DLD1 (cell line): ENCODE data around the gene ACBD3.

Experiments
- in situ Hi-C: cut with HindIII; loops from 2 replicates; pipeline ENCODE4 v1.10.0; 2017; ENCODE audit warnings: low sequenced_read_pairs

ACBD3 gene

DNA sequence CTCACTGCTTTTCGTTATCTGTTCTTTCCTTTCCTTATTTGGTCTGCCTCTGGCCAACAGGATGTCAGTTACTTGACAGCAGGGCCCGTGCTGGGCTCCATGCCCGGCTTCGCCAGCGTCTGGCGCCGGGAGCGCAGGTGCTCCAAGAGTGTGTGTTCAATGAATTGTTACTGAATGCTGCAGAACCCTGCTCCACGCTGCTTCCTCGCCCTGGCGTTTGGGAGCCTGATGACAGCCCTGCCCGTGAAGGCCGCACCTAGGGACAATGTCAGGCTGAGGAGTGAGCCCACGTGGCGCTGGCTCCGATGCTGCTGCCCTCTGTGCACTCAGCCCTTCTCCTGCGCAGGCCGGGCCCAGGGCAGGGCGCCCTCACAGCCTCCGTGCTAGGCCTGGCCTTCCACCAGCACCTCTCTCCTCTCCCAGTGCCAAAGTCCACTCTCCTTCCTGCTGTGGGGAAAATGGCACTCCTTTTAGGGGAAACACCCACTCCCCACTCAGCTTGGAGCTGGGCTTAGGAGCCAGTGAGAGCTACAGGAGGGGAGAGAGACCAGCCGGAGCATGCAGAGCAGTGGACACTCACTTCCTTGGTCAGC, 51.4 kb downstream of the ACBD3 start:
- in situ Hi-C loops, result no loop called here

DNA sequence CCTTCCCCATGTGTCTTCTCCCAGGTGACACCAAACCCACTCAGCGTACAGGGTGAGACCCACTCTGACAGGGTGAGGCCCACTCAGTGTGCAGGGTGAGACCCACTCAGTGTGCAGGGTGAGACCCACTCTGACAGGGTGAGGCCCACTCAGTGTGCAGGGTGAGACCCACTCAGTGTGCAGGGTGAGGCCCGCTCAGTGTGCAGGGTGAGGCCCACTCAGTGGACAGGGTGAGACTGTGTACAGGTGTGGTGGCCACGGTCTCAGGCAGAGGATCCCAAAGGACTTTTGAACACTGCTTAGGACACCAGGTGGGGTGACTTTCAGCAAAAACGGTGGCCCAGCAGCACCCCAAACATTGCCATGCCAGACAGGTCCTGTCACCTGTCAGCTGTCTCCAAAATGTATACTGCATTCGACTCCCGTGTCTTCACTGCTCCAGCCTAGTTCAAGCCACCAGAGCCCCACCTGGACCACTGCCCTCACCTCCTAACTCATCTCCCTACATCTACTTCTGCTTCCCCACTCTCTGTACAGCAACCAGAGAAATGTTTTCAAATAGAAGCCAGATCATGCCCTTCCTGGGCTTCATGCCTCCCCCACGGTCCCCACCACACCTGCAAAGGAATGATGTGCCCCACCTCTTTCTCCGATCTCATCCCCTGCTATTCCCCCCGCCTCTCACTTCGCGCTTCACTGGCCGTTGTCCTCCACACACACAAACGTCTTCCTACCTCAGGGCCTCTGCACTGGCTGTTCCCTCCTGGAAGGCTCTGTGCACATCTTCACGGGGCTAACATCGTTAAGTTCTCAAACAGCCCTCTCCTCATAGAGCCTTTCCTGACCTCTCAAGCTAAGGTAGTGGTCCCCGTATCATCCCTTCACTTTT, 52.1 kb downstream of the ACBD3 start:
- in situ Hi-C loops, result no loop called here

DNA sequence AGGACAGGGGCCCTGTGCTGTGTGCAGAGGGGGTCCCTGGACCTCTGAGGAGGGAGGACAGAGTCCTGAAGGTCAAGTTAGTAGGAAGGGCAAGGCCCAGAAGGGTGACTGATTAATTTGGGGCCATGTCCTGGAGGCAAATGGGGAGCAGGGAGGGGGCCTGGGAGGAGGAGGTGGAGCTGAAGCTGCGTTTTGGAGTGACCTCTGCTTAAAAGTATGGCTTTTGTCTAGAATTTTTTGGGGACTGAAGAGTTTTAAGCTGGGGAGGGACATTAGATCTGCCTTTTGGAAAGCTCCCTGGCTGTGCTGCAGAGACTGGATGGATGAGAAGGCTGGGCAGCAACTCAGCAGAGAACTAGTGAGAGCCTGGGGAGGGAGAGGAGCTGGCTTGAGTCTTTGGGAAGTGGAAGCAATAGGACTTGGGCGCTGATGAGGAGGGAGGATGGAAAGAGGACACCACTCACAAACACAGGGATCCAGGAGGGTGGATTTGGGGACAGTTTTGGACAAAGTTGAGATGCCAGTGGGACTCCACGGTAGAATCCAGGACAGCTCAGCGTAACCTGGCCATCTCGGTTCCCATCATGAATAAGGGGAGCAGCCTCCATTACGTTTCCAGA, 52.9 kb downstream of the ACBD3 start:
- in situ Hi-C loops, result no loop called here

DNA sequence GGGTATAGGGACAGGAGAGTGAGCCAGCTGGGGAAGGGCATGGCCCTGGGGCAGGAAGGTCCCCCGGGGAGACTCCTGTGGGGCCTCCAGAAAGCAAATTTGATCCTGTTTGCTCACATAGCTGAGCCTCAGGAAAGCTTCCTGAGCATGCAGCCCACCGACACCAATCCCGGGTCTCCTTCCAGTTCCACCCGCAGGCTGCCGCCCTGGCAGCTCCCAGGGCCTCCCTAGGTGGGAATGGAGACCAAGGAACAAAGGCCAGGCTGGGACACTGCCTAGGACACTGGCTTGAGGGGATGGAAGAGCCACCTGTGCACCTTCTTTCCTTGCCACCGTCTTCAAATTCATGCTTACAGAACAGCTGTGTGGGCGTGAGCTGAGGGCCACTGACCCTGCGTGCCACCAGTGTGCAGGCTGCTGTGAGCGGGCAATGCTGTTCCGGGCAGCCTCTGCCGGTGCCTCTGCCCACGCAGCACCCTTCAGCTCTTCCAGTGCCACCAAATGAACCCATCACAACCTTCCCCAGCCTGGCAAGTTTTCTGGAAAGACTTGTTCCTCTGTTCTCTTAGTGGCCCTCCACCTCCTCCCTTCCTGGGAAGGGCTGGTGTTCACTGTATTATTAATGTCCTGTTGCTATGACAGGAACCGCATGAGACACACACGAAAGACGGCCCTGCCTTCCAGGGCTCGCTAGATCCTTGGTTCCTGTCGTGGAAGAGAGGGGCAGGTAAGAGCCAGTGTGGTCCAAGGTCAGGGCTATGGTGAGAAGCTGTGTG, 53.6 kb downstream of the ACBD3 start:
- in situ Hi-C loops, result no loop called here

DNA sequence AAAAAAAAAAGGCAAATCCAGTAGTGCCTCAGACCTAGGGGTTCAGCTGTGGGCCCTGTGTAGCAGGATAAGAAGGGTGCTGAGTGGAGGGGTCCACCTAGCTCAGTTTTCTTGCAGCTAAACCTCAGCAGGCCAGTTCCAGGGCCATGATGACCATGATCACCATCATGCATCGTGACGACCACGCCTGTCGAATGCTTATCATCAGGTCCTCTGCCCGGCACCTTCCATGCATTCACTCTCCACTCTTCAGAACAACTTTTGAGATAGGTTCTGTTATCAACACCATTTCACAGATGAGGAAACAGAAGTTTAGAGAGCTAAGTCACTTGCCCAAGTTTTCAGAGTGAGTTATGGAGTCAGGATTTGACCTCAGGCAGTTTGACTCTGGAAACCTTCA, 54.9 kb downstream of the ACBD3 start:
- in situ Hi-C loops, result no loop called here

DNA sequence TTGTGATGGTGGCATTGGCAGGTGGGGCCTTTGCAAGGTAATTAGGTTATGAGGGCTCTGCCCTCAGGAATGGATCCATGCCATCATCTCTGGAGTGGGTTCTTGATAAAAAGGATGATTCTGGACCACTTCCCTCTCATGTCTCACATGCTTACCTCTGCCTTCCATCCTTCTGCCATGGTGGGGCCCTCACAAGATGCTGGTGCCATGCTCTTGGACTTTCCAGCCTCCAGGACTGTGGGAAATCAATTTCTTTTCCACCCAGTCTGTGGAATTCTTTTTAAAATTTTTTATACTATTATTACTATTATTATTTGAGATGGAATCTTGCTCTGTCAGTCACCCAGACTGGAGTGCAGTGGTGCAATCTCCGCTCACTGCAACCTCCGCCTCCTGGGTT, 57.3 kb downstream of the ACBD3 start:
- in situ Hi-C loops, result no loop called here

DNA sequence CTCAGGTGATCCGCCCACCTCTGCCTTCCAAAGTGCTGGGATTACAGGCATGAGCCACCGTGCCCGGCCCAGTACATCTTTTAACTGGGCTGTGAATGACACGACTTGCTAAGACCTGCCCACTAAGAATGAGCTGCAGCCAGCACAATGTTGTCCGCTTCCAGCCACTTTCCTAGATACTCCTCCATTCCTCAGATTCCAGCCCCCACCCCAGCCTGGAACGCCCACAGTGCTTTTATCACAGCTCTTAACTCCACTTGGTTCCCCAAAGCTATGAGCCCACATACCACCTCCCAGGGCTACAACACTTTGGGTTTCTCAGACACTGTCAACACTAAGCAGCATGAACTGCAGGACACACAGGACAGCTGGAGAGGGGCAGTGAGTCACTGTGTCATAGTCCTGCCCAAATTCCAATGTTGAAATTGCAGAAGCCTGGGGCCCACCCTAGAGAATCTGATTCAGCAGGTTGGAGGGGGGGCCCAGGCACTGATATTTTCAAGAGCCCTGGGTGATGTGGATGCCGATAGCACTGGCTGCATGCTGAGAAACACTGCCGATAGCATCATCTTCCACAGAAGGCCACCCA, 58.0 kb downstream of the ACBD3 start:
- in situ Hi-C loops, result no loop called here

DNA sequence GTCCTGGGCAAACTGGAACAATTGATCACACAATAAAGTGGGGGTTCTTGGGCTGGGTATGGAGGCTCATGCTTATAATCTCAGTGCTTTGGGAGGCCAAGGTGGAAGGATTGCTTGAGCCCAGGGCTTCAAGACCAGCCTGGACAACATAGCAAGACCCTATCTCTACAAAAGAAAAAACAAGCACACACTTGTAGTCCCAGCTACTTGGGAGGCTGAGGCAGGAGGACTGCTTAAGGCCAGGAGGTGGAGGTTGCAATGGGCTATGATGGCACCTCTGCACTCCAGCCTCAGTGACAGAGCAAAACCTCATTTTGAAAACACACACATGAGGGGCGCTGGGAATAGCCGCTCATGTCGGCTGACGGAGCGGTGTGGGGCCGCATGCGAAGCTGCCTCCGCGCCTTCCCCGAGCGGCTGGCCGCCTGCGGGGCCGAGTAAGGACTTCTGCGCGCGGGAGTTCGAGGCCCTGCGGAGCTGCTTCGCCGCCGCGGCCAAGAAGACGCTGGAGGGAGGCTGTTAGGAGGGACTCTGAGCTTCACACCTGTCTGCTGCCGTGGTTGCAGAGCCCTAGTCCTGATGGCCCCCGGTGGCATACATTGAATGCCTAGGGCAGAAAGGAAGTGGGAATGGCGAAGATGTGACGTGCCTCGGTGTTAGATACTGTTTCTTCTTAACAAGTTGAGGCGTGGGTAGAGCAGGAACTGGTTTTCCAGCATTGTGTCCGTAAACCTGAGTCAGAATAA, 59.5 kb downstream of the ACBD3 start:
- in situ Hi-C loops, result no loop called here

DNA sequence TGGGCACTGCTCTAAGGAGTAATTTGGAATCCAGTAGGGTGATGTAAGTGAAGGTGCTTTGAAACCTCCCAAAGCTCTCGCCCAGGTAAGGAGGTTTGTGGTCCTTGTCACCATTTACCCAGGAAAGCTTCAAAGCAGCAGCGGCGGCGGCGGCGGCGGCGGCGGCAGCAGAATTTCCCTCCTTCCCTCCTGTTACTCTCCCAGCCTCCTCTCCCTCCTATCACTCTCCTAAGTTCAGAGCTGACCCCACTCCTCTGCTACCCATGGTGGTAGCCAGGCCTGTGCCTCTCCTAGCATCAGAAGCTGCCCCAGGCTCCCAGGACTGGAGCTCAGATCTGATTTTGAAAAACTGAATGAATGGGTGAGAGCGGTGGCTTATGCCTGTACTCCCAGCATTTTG, 60.7 kb downstream of the ACBD3 start:
- in situ Hi-C loops, result no loop called here

DNA sequence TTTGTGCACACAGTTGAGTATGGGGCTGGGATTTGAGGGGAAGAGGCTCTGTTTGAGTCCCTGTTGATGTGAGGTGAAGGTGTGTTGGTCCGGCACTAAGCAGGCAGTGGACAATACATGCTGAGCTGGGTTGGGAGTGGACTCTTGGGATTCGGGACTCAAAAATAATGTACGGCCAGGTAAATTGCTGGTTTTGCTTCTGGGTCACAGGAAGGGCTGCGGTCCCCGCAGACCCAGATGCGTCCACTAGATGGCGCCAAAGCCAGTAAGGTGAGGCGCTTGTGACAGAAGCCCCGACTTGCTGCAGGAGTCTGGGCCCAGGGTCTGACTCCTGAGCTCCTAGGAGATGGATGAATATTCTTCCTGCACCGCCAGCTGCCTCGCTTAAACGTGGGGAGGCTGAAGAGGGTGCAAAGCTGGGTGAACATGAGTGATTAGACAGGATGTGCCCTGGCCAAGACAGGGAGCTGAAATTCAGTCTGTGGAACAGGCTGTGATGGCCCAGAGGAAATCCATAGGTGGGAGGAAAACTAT, 61.4 kb downstream of the ACBD3 start:
- in situ Hi-C loops, result no loop called here

DNA sequence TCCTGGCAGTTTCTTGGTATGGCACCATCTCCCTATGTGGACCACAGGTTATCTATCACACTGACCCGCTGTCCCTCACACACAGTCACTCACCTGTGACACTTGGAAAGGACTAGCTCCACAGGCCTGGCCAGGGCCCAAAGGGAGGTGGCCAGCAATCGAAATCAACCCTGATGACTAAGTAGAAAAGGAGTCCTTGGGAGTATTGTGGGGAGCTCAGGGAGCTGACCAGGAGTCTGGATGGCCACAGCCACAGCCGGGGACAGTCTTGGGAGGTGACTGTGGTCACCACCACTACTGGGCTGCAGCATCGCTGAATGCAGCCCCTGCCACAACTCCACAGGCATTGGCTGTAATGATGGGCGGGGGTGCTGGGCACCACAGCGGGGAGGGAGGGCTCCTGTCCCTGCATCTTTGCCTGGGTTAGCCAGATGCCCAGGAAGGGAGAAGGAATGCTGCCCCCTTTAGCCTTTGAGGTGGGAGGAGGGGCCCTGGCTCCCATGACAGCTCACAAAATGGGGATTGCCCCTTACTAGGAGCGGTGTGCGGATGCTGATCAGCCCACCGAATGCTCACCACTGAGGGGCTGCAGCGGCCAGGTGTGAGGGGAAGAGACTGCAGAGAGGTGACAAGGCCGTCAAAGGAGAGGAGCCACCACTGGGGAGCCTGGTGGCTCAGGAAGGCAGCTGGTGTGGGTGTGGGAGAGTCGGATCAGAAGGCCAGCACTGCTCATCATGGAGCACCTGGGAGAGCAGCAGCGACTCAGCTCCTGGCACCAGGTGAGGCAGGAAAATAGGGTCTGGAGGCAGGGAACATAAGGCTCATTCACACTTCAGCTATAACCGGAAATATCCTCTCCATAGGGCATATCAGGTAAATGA, 62.7 kb downstream of the ACBD3 start:
- in situ Hi-C loops, result no loop called here

DNA sequence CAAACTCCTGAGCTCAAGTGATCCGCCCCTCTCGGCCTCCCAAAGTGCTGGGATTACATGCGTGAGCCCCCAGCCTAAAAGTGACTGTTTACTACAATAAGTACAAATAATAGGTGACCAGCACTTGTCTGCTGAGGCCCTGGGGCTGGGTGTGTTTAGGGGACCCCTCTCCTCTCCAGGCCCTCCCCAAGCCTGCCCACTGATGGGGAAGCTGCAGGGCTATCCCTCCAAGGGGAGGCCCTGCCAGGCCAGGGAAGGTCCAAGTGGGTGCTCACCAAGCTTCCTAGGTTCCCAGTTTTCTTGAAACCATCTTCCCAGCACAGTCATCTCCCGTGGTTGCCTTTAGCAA, 63.4 kb downstream of the ACBD3 start:
- in situ Hi-C loops, result no loop called here

DNA sequence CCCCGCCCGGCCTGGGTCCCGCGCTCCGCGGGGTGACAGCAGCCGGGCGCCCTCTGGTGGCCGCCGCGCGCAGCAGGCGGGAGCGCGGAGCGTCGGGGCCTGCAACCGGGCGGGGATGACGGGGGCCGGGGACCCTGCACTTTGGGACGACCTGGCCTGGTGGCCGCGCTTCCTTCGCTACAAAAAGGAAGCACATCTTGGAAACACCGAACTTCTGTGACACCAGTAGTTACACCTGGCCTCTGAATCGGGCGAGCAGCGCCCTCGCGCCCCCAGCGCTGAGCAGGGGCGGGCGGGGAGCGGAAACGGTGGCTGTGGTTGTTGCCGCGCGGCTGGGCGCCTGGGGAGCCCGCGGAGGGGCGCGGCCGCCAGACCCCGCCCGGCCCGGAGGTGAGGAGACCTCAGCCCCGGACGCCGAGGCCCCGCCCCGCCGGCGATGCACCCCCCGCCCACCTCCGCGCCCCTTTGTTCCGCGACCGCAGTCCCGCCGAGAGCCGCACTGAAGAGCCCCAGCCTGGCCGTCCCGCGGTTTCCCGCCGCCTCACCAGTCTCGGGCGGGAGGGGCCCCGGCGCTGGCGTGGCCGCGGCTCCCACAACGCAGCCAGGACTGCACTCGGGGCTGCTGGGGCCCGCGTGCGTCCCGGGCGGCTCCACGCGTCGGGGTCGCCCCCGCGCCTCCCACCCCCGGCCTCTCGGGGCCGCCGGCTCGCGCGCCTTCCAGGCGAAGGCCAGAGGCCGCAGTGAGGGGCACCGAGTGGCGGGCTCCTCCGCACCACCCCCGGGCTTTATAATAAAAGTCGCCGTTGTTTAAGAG, 64.7 kb downstream of the ACBD3 start:
- in situ Hi-C loops, result no loop called here

DNA sequence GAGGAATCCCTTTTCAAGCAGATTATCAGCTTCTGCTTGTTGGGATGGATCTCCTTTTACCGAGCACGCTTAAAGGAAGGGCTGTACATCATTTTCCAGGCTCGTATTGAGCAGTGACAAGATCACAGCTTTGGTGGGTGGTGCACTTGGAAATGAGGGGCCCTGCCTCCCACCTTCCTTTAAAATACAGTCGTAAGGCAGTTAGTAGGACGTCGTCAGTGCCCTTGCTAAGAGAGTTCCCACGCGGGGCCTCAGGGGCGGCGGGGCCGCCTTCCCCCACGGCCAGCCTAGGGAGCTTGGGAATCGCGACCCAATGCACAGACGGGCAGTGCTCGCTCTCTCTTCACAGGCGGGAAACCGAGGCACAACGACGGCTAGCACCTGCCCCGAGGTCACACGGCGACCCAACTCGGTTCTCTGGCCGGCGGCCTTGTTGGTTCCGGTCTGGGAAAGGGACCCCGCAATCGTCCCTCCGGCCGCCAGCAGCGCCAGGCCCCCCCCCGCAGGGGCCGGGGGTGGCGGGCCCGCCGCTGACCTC, 65.4 kb downstream of the ACBD3 start:
- in situ Hi-C loops, result no loop called here

DNA sequence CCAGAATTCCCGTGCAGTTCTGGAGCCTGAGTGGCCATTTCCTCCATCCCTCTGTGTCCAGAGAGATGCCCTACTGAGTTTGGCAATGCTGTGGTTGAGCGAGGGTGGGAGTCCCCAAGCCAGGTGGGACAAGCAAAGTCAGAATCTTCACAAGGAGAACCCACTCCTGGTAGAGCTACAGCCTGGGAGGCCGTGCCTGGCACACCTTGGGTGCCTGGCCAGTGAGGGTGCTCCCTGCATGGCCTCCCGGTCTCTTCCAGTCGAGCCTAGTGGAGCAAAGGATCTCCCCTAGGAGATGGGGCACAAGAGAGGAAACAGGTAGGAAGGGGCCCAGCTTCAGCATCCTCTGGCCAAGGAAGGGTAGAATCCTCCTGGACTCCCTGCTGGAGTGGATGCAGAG, 66.1 kb downstream of the ACBD3 start:
- in situ Hi-C loops, result no loop called here

DNA sequence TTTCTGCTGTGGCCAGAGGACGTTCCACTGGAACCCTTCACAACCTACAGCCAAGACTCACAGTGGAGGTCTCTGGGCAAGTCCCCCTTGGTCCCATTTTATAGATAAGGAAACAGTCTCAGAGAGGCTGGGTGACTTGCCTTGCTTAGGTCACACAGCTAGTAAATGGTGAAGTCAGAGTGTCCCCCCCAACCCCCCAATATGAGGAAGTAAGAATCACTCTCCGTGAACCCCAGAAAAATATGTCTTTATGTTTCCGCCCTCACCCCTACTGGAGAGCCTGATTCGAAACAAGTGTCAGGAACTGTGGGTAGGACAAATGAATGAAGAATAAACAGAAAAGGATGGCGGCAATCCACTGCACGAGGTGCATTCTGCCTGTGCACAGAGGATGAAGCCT, 67.4 kb downstream of the ACBD3 start:
- in situ Hi-C loops, result no loop called here

DNA sequence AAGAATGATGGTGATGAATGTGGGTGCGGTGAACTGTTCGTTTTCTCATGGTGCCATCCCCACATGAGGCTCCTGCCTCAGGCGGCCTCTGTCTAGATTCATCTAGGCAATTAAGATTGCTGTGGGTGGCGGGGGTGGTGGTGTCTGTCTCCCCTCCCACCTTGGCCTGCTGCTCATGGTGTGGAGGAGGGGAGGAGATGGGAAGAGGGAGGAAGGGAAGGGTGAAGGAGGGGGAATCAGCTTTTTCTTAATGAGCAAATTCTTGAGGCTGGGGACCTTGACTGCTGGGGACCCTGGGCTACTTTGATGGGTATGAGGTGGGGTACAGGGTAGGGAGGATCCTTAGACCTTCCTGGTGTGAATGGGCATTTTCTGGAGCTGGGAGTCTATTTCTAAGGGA, 68.2 kb downstream of the ACBD3 start:
- in situ Hi-C loops, result no loop called here

DNA sequence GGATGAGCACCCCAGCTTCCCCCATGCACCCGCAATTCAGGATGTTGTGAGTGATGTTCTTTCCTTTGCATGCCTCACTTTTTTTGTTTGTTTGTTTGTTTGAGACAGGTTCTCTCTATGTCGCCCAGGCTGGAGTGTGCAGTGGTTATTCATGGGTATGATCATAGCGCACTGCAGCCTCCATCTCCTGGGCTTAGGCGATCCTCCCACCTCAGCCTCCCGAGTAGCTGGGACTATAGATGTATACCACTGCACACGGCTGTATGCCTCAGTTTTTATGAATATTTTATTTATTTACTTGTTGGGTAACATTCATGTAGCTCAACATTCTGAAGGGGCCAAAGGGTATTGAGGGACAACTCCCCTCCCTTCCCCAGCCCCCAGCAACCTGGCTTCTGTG, 69.2 kb downstream of the ACBD3 start:
- in situ Hi-C loops, result no loop called here
